ENCODE data around the gene UBE2E1.

- TF ChIP-seq, protein P1, sequence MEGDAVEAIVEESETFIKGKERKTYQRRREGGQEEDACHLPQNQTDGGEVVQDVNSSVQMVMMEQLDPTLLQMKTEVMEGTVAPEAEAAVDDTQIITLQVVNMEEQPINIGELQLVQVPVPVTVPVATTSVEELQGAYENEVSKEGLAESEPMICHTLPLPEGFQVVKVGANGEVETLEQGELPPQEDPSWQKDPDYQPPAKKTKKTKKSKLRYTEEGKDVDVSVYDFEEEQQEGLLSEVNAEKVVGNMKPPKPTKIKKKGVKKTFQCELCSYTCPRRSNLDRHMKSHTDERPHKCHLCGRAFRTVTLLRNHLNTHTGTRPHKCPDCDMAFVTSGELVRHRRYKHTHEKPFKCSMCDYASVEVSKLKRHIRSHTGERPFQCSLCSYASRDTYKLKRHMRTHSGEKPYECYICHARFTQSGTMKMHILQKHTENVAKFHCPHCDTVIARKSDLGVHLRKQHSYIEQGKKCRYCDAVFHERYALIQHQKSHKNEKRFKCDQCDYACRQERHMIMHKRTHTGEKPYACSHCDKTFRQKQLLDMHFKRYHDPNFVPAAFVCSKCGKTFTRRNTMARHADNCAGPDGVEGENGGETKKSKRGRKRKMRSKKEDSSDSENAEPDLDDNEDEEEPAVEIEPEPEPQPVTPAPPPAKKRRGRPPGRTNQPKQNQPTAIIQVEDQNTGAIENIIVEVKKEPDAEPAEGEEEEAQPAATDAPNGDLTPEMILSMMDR (IDR thresholded peaks at IDR 0.05): no peak
- no peak for TF ChIP-seq POLR2A (IDR thresholded peaks at IDR 0.05)
Observed at GRCh38 chr3:23915537-23916108, 109.9 kb downstream of the UBE2E1 start.

All from gastroesophageal sphincter (tissue), 3 donors.